Measurements from ENCODE around the gene SEPTIN12. TPM values are rescaled to one million over a fixed set of nuclear protein-coding genes. Genes with fewer than 3 reads are reported as not detected.

SEPTIN12 gene
- total and polyA plus RNA-seq, 2 donors (not counting 1 experiment from before 2014, with no cell fraction given), result 0.07 TPM; not detected in 1

DNA sequence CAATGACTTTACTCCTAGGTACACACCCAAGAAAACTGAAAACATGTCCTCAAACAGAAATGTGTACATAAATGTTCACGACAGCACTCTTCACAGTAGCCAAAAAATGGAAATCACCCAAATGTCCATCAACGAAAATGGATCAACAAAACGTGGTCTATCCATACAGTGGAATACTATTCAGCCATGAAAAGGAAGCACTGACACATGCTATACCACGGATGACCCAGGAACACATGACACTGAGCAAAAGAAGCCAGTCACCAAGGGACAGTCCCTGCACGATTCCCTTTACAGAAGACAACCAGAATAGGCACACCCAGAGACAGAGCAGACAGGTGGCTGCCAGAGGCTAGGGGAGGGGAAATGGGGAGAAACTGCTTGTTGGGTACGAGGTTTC, 32.5 kb downstream of the SEPTIN12 start:
- Histone ChIP-seq H3K36me3 (replicated peaks in 1 of 2; ENCODE audit: control extremely low read depth in 1 of 2, control insufficient read depth in 1 of 2, extremely low read depth in 1 of 2, insufficient read depth in 2 of 2, low read length in 1 of 2) (peaks cover 2 to 68% of the 10 kb centered on the region in 2 experiments), H3K4me3 (ENCODE audit: control extremely low read depth in 1 of 5, extremely low read depth in 1 of 5, insufficient read depth in 1 of 5, low read depth in 2 of 5, low read length in 4 of 5) (no peak overlapping the region), H3K27ac (ENCODE audit: low read length in 2 of 2) (no peak overlapping the region), H3K4me1 (ENCODE audit: control insufficient read depth in 2 of 2, insufficient read depth in 2 of 2, low read length in 2 of 2) (no peaks in the 10 kb centered on the region), H3K9ac (ENCODE audit: low read length) (no peak overlapping the region), H4K20me1 (ENCODE audit: control insufficient read depth, insufficient read depth, low read length, poor library complexity, severe bottlenecking) (peaks cover 4% of the 10 kb centered on the region), H3K79me2 (ENCODE audit: control insufficient read depth, insufficient read depth, low read length) (peaks cover 20% of the 10 kb centered on the region), H2AFZ (ENCODE audit: insufficient read depth, low read depth, low read length, poor library complexity, severe bottlenecking) (no peak overlapping the region), H3K27me3 (replicated peaks in 1 of 4; ENCODE audit: control extremely low read depth in 1 of 4, control insufficient read depth in 3 of 4, insufficient read depth in 4 of 4, low read length in 3 of 4) (no peaks in the 10 kb centered on the region), H3K4me2 (replicated peaks; ENCODE audit: low read depth, low read length, poor library complexity, severe bottlenecking) (no peak overlapping the region), H3K9me3 (ENCODE audit: control extremely low read depth in 1 of 3, control insufficient read depth in 2 of 3, insufficient read depth in 1 of 3, low read length in 2 of 3) (peaks cover 0 to 6% (median 0%) of the 10 kb centered on the region in 3 donors)
- POLR2A ChIA-PET, result no interaction called here
- TF ChIP-seq, protein P1, sequence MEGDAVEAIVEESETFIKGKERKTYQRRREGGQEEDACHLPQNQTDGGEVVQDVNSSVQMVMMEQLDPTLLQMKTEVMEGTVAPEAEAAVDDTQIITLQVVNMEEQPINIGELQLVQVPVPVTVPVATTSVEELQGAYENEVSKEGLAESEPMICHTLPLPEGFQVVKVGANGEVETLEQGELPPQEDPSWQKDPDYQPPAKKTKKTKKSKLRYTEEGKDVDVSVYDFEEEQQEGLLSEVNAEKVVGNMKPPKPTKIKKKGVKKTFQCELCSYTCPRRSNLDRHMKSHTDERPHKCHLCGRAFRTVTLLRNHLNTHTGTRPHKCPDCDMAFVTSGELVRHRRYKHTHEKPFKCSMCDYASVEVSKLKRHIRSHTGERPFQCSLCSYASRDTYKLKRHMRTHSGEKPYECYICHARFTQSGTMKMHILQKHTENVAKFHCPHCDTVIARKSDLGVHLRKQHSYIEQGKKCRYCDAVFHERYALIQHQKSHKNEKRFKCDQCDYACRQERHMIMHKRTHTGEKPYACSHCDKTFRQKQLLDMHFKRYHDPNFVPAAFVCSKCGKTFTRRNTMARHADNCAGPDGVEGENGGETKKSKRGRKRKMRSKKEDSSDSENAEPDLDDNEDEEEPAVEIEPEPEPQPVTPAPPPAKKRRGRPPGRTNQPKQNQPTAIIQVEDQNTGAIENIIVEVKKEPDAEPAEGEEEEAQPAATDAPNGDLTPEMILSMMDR (IDR thresholded peaks at IDR 0.05), result no peak
- TF ChIP-seq EZH2 (IDR thresholded peaks at IDR 0.05; ENCODE audit: borderline replicate concordance, insufficient read depth, low read depth, low read length, poor library complexity, severe bottlenecking), result no peak
- H3K4me1 Mint-ChIP-seq, result no peaks in the 10 kb centered on the region
- H3K4me3 Mint-ChIP-seq, result no peak overlapping the region
- no peak overlapping the region for H3K27ac Mint-ChIP-seq
- ATAC-seq (ENCODE audit: low read depth), result no peak
- intact Hi-C loops (cut with micrococcal nuclease), result no loop called here
- 99% methylated on average over 5 of the region's 6 CpGs for WGBS (ENCODE audit: insufficient coverage)
- DNase-seq, result no peak
- no peaks in the 10 kb centered on the region for H3K27me3 Mint-ChIP-seq
- CTCF ChIA-PET, result no interaction called here
- no peaks in the 10 kb centered on the region for H3K9me3 Mint-ChIP-seq (ENCODE audit: insufficient read depth)

DNA sequence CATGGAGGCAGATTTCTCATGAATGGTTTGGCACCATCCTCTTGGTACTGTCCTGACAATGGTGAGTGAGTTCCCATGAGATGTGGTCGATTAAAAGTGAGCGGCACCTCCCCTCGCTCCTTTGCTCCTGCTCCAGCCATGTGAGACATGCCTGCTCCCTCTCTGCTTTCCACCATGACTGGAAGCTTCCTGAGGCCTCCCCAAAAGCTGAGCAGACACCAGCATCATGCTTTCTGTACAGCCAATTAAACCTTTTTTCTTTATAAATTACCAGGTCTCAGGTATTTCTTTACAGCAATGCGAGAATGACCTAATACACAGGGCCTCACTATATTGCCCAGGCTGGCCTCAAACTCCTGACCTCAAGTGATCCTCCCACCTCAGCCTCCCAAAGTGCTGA, 33.3 kb downstream of the SEPTIN12 start:
- 98% methylated on average over 4 of the region's 4 CpGs for WGBS (ENCODE audit: insufficient coverage)
- Mint-ChIP-seq H3K4me3 (no peak overlapping the region), H3K27ac (no peak overlapping the region), H3K27me3 (no peaks in the 10 kb centered on the region), H3K9me3 (ENCODE audit: insufficient read depth) (no peaks in the 10 kb centered on the region), H3K4me1 (no peaks in the 10 kb centered on the region)
- no peak overlapping the region for H2AFZ ChIP-seq (ENCODE audit: insufficient read depth, low read depth, low read length, poor library complexity, severe bottlenecking)
- peaks cover 0 to 6% (median 0%) of the 10 kb centered on the region in 3 donors for H3K9me3 ChIP-seq (ENCODE audit: control extremely low read depth in 1 of 3, control insufficient read depth in 2 of 3, insufficient read depth in 1 of 3, low read length in 2 of 3)
- H3K4me2 ChIP-seq (replicated peaks; ENCODE audit: low read depth, low read length, poor library complexity, severe bottlenecking), result no peak overlapping the region
- DNase-seq (no peak), ATAC-seq (ENCODE audit: low read depth) (no peak)
- POLR2A ChIA-PET, result no interaction called here
- no peaks in the 10 kb centered on the region for H3K4me1 ChIP-seq (ENCODE audit: control insufficient read depth in 2 of 2, insufficient read depth in 2 of 2, low read length in 2 of 2)
- H3K27me3 ChIP-seq (replicated peaks in 1 of 4; ENCODE audit: control extremely low read depth in 1 of 4, control insufficient read depth in 3 of 4, insufficient read depth in 4 of 4, low read length in 3 of 4), result no peaks in the 10 kb centered on the region
- no peak overlapping the region for H3K4me3 ChIP-seq (ENCODE audit: control extremely low read depth in 1 of 5, extremely low read depth in 1 of 5, insufficient read depth in 1 of 5, low read depth in 2 of 5, low read length in 4 of 5)
- TF ChIP-seq, protein P1 (IDR thresholded peaks at IDR 0.05), result no peak
- no peak for TF ChIP-seq EZH2 (IDR thresholded peaks at IDR 0.05; ENCODE audit: borderline replicate concordance, insufficient read depth, low read depth, low read length, poor library complexity, severe bottlenecking)
- peaks cover 20% of the 10 kb centered on the region for H3K79me2 ChIP-seq (ENCODE audit: control insufficient read depth, insufficient read depth, low read length)
- CTCF ChIA-PET, result no interaction called here
- no peak overlapping the region for H3K27ac ChIP-seq (ENCODE audit: low read length in 2 of 2)
- peaks cover 4% of the 10 kb centered on the region for H4K20me1 ChIP-seq (ENCODE audit: control insufficient read depth, insufficient read depth, low read length, poor library complexity, severe bottlenecking)
- intact Hi-C loops (cut with micrococcal nuclease), result no loop called here
- peaks cover 2 to 60% of the 10 kb centered on the region in 2 experiments for H3K36me3 ChIP-seq (replicated peaks in 1 of 2; ENCODE audit: control extremely low read depth in 1 of 2, control insufficient read depth in 1 of 2, extremely low read depth in 1 of 2, insufficient read depth in 2 of 2, low read length in 1 of 2)
- no peak overlapping the region for H3K9ac ChIP-seq (ENCODE audit: low read length)

All from B cell (primary cell).